GM18519 (cell line): ENCODE results near the gene MLN.

Experiments used
- ATAC-seq: cut with Tn5 transposase; IDR thresholded peaks from one replicate; pipeline ENCODE4 v1.9.1; 2021; ENCODE audit warnings: mild to moderate bottlenecking, moderate library complexity; ENCODE audit not compliant: unreplicated experiment, low FRiP score

The MLN gene

GRCh38 chr6:33817489-33817888, 13.7 kb upstream of the MLN start:
- ATAC-seq: no peak

DNA sequence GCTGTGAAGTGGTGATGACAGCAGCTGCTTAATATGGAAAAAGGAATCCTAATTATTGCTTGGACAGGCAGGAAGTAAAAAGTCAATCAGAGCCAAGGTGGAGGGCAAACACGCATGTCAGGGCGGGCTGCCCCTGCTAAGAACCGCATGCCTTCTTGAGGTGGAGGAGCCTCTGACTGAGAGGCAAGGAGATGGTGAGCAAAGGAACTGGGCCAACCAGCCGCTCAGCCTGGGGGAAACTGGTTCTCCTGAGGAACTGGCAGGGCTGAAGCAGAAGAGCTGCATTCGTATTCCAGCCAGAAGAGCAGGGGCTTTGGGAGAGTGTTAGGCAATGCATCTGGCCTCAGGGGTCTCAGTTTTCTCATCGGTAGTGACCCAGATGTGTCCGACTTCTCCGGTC, 13.1 kb upstream of the MLN start:
- no peak for ATAC-seq

- ATAC-seq: no peak
These were observed 12.1 kb upstream of the MLN start for GRCh38 chr6:33815854-33816253.

DNA sequence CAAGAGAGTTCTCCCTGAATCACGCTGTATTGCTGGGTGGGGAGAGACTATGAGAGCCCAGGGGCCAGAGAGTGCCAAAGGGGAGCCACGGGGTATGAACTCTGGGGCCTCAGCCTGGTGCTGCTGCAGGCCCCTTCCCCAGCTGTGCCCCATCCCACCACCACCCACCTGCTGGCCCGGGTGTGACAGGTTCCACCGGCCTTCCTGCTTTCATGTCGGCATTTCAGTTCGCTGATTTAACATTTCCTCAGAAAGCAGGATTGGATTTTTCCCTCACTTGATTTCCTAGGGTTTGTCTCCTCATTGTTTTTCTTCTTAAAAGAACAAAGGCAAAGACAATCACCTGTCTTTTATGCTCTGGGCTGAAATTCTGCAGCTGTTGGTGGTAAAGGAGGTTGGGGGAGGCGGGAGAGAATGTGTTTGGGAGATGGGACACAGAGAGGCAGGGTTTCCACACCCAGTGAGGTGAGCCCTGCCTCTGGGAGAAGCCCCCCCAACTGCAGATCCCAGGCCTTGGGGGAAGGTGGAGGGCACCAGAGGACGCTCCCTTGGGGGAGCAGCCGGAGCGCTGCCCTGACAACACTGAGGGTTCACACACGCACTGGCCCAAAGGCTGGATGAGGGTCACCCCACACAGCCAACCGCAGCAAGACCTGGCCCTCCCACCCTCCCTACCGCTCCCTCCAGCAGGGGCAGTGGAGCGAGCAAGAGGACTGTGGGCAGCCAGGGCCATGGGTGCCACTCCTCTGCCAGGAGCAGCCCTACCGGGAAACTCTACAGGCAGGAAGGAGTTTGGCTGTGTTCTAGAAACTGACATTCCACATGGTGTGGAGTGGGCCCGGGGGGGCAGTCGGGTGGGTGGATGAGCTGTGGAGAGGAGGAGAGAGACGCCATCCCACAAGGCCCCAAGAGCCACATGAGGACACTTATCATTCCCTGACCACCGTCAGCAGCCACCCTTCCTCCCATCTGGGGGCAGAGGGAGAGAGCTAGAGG, 10.5 kb upstream of the MLN start:
- no peak for ATAC-seq

- ATAC-seq: no peak
These were observed 9.6 kb upstream of the MLN start for GRCh38 chr6:33813246-33813904.

DNA sequence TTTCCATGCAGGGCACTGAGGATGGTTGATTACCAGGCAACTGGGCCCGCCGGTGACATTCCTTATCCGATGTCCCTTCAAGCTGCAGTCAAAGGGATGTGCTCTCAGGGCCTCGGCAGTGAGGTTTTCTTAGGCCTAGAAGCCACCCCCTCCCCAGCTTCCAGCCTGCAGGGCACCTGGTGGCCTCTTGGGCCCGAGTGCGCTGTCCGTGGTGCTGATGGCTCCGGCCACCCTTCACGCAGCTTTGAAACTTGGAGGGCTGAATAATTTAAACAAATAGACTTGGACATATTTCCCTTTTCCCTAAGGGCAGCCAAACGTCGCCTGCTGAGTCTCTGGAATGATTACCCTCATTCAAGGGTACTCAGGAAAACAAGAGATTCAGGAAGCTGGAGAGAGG, 8.9 kb upstream of the MLN start:
- no peak for ATAC-seq

GRCh38 chr6:33809594-33809993, 5.8 kb upstream of the MLN start:
- ATAC-seq: no peak

GRCh38 chr6:33808641-33809180, 4.9 kb upstream of the MLN start:
- ATAC-seq: no peak

- no peak for ATAC-seq
These were observed 3.8 kb upstream of the MLN start for GRCh38 chr6:33807606-33808005.

GRCh38 chr6:33806841-33807240, 3.0 kb upstream of the MLN start:
- ATAC-seq: no peak

DNA sequence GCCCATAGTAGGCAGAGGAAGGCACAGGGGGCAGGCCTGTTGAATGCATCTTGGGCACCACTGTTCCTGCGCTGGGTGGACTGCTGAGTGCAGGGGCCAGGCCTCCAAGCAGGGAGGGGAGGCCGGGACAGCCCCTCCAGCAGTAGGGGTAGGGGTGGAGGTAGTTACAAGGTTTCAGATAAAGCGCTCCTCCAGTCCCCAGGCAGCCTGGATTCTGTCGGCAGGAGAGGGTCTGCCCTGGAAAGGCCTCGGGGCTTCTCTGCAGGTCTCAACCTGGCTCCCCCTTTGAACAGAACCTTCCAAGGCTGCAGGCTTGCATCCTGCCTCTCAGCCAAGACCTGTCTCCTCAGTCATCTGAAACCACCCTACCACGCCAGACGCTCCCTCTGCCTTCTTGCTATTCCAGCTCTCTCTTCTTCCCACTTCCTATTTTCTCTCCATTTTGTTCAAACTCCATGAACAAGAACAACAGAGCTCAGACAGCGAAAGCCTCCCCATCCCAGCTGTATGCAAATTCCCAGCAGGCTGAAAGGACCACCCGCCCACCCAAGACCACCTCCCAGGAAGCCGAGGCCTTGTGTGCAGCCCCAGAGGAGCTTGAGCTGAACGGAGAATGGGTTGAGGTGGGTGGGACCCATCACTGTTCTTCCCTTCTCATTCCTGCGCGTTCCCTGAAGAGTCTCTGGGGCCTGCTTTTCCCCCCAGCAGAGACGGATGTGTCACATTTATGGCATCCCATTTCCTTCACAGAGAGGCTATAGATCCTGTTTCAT, 1.4 kb downstream of the MLN start:
- ATAC-seq: no peak

GRCh38 chr6:33801611-33802010, 2.2 kb downstream of the MLN start:
- no peak for ATAC-seq

- ATAC-seq: no peak
These were observed 3.4 kb downstream of the MLN start for GRCh38 chr6:33800248-33800969.

- ATAC-seq: no peak
These were observed 4.2 kb downstream of the MLN start for GRCh38 chr6:33799454-33800113.

GRCh38 chr6:33798343-33798848, 5.4 kb downstream of the MLN start:
- ATAC-seq: no peak

DNA sequence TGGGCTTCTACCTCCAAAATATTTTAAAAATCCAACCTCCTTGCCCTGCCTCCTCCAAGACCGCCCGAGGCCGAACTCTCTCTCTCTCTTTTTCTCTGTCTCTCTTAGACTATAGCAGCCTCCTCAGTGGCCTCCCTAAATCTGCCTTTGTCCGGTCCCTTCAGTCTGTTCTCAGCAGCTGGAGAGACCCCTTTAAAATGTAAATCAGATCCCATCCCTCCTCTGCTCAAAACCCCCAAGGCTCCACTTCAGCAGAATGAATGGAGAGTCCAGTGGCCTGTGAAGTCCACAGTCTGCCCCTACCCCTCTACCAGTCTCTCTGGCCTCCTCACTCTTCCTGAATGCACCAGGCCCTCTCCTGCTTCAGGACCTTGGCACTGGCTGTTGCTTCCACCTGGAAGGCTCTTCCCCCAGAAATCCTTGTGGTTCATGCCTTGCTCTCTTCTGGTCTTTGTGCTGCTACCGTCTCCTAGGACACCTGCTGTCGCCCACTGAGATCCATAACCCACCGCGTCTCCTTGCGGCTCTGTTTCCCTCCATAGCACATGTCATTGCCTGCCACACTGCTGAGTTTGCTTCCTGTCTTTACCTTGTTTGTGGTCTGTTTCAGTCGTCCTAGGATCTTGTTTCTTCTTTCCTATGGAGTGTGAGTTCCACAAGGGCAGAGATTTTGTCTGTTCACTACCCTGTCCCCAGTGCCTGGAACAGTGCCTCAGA, 6.0 kb downstream of the MLN start:
- no peak for ATAC-seq

DNA sequence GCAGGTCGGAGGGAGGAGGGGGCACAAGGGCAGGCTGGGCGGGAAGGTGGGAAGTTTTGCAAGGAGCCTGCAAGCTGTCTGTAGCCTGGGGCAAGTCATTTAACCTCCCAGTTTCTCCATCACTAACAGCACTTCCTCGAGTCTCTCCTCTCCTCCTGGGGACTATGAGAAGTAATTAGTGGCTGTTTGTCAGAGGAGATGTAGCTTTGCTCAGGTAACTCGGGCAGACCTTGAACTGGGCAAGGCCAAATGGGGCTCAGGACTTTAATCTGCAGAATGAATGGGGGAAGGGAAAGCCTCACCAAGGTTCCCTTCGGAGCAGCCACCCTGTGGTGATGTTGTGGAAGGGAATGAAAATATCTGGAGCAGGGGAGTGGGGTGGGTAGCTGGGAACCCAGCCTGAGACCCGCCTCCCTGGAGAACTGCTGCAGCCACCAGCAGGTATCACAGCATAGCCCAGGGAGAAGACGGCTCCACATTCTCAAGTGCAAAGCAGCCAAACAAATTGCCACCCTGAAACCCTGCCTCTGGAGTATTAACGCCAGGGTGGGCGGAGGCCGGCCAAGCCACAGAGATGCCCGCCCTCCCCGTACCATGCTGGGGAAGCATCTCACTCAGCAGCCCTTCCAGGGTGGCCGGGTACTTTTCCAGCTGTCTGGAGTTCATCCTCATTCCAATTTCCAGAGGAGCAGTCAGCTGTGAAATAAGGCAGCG, 8.7 kb downstream of the MLN start:
- no peak for ATAC-seq

DNA sequence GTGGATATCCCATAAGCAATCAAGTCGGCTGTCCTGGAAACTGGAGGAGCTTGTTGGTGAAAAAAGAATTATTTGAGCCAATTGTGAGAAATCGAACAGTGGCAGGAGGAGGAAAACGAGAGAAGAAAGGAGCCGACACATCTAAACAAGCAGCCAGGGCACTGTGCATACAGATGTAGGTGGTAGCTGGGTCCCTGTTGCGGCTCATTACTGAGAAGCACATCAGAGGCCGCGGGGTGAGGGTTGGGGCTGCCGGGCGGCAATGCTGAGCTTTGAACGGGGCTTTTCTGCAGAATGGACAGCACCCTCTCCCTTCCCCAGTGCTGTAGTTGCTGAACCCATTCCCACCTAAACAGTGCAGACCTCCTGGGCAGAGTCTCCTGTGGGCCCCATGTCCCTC, 10.8 kb downstream of the MLN start:
- ATAC-seq: no peak
